Prostate gland (tissue), 2 donors: ENCODE results near the gene CDC42BPA.

Source experiments
- CTCF ChIP-seq, 4 experiments: fragments of 200-600 bp in 2 of 4; fragments of 450-650 bp in 2 of 4; sonication (generic) in 2 of 4; IDR thresholded peaks; 1 replicate in 3 of 4; 2 replicates in 1 of 4; pipeline ENCODE4 v1.5.1; 2016 to 2019; ENCODE audit warnings: antibody characterized with exemption in 4 of 4, mild to moderate bottlenecking in 2 of 4, moderate library complexity in 2 of 4
- POLR2AphosphoS5 ChIP-seq: sonication (generic); formaldehyde crosslinking; IDR thresholded peaks from one replicate; pipeline ENCODE4 v1.6.1; 2017; ENCODE audit warnings: antibody characterized with exemption

GRCh38 chr1:227253065-227253464 lies 65.2 kb downstream of the CDC42BPA start:
- TF ChIP-seq POLR2AphosphoS5 (no peak), CTCF (IDR thresholded peaks at IDR 0.05) (no peak)
